Activated CD4-positive, alpha-beta T cell treated with anti-CD3 and anti-CD28 coated beads, Interleukin-2, amount 50 U/mL, for 4 hours (primary cell): ENCODE data around the gene APBA2.
"Not testable (repeated sequence)": the region's sequence is repeated elsewhere in the genome, so short reads cannot be mapped to it uniquely, and the experiment has no call there.

Experiments used
- DNase-seq, 2 experiments: peaks; one replicate each; pipeline ENCODE4 v3.0.0-alpha.2; 2020

Gene APBA2

DNA sequence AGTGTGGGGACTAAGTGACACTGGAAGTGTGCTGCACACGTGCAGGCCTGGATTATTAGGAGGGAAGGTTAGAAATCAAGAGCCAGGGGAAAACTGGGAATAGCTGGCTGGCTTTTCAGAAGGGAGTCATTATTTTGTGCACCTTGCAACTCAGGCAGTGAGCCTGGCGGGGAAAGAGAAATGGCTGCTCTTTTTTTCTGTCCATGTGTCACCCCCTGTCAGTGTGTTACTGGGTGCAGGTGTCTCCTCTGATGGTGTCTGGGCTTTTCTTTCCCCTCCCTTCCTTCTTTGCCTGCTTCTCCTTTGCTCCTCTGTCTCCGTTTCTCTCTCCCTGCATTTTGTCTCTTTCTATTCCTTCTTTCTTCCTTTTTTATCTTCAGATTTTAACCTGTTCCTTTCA, 130.7 kb downstream of the APBA2 start:
- DNase-seq = no peak

DNA sequence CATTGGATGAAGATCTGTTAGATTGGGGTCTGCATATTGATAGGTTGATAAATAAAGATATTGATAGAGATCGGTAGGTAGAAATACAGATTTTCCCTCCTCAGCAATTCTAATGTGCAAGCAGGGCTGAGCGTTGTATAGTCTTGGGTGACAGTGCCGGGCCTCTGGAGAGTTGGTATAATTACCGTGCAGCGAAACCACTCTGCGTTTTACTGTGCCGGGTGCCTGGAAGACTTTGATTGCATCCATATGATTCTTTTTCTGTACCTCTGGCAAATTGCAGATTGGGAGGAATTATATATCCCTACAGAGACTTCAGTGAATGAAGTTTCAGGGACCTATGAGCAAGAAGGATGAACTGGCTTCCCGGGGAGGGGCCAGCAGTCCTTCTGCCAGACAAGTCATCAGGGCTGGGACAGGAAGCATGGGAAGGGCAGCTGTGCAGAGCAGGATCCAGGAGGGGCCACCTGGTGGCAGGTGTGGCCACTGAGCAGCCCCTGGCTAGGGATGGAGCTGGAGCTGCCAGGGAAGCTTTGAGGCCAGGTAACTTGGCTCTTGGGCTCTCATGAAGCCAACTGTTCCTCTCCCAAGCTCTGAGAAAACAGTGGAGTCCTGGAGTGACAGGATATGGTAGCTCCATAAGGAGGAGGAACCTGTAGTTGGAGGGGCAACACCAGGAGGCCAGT, 132.5 kb downstream of the APBA2 start:
- DNase-seq = no peak

GRCh38 chr15:29018995-29019976, 133.5 kb downstream of the APBA2 start:
- no peak for DNase-seq

DNA sequence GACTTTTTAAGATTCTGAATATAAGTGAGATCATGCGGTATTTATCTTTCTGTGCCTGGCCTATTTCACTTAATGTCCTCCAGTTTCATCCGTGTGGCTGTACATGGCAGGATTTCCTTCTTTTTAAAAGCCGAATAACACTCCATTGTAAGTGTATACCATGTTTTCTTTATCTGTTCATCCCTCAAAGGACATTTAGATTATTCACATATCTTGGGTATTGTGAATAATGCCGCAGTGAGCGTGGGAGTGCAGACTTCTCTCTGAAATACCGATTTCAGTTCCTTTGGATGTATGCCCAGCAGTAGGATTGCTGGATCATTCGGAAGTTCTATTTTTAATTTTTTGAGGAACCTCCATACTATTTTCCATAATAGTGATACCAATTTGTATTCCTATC, 136.1 kb downstream of the APBA2 start:
- DNase-seq = no peak

DNA sequence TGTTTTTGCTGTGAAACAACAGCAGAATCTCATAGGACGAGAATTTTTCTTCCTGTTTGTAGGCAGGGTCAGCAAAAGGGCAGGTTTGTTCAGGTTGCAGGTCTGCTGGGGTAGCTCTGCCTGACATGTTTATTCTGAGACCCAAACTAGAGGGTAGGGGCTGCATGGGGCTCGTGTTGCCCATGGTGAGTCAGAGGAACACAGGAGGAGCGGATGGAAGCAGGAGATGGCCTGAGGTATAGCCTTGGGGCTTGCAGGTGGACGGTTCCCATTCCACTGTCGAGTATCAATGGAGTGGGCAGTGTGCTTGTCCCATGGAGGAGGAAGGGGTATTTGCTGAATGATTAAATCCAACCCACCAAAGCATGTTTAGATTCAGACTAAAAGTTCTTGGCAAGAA, 138.9 kb downstream of the APBA2 start:
- no peak for DNase-seq

GRCh38 chr15:29025411-29025810, 139.6 kb downstream of the APBA2 start:
- DNase-seq = not testable (repeated sequence)

DNA sequence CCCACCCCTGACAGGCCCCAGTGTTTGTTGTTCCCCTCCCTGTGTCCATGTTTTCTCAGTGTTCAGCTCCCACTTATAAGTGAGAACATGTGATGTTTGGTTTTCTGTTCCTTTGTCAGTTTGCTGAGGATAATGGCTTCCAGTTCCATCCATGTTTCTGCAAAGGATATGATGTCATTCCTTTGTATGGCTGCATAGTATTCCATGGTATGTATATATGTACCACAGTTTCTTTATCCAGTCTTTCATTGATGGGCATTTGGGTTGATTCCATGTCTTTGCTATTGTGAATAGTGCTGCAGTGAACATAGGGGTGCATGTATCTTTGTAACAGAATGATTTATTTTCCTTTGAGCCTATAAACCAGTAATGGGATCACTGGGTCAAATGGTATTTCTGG, 142.4 kb downstream of the APBA2 start:
- not testable (repeated sequence) for DNase-seq

DNA sequence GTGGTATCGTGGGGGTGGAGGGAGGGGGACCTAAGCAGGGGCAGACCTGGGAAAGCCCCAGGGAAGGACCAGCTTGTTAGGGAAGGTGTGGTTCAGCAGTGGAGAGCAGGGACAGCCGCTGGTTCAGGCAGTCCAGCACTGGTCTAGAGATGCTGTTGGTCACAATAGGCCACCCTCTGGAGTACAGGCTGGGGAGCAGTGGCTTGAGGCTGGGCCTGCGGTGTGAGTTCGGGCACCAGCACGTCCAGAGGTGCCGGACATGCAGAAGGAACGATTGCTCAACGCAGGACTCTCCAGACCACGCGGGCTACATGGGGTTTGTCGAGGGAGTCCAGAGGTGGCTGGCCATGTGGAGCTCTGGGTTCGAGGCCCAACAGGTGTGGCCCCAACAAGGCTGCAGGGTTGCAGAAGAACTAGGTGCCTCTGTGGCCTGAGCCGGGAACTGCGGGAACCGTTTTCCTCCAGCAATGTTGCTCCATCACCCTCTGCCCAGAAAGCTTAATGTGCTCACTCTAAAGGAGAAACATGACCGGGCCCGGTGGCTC, 143.9 kb downstream of the APBA2 start:
- no peak for DNase-seq

GRCh38 chr15:29031502-29032228, 145.9 kb downstream of the APBA2 start:
- no peak for DNase-seq

DNA sequence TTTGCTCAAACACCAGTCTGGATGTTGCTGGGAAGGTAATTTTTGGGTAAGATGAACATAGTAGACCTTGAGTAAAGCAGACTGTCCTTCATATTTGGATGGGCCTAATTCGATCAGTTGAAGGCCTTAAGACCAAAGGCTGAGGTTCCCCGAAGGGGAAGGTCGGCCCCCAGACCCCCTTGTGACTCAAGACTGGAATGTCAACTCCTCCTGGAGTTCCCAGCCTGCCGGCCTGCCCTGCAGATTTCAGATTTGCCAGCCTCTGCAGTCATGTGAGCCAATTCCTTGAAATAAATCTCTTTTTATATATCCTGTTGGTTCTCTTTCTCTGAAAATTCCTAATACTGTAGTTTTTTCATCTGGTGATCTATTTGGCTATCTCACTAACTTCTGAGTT, 146.5 kb downstream of the APBA2 start:
- no peak for DNase-seq

DNA sequence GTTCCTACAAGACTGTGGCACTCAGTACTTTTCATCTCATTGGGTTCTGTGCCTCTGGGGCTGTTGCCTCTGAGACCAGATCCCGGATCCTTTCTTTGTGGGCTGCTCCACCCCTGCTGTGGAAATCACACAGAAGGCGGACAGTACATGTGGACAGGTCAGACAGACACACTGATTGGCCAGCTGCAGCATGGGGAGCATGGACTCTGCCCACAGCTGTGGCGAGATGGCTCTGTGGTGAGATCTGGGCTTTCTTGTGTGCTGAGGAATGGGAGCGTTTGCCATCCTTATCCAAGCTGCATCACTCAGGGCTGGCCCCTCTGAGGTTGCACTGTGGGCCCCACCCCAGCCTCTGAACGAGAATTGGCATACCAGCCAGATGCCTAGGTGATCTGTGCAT, 147.0 kb downstream of the APBA2 start:
- DNase-seq = no peak

GRCh38 chr15:29034151-29034550, 148.4 kb downstream of the APBA2 start:
- DNase-seq = no peak

- DNase-seq = no peak
Measured at GRCh38 chr15:29034593-29035335, 149.0 kb downstream of the APBA2 start.

GRCh38 chr15:29035336-29036285, 149.8 kb downstream of the APBA2 start:
- no peak for DNase-seq

DNA sequence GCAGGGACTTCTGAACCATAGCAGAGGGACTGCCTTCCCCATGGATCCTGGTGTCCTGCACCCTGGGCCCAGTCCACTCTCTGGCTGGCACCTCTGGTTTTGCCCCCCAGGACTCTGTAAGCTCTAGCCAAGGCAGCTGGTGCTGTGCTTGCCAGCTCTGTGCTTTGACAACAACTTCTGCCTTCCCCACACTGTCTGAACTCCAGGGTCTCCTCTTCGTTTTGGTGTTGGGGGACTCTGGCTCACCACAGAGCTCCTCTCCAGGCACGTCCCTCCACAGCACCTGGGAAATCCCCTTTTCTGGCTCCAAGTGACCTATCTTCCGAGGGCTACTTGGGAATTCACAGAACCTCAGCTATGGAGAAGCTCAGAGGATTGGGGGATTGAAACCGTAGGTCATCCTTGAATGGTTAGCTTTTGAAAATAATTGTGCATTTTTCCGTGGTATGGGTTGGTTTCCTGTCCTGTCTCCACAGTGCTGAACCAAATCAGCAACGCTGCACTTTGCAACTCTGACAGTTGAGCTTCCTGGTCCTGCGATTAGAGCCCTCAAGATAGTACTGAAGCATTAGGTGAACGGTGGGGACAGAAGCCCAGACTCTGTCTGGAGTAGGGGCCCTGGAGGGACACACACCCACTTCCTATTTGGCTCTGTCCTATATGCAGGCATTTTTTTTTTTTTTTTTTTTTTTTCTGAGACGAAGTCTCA, 152.4 kb downstream of the APBA2 start:
- DNase-seq = no peak

- no peak for DNase-seq
Measured at GRCh38 chr15:29039466-29040369, 153.9 kb downstream of the APBA2 start.

GRCh38 chr15:29040370-29040751, 154.6 kb downstream of the APBA2 start:
- no peak for DNase-seq

DNA sequence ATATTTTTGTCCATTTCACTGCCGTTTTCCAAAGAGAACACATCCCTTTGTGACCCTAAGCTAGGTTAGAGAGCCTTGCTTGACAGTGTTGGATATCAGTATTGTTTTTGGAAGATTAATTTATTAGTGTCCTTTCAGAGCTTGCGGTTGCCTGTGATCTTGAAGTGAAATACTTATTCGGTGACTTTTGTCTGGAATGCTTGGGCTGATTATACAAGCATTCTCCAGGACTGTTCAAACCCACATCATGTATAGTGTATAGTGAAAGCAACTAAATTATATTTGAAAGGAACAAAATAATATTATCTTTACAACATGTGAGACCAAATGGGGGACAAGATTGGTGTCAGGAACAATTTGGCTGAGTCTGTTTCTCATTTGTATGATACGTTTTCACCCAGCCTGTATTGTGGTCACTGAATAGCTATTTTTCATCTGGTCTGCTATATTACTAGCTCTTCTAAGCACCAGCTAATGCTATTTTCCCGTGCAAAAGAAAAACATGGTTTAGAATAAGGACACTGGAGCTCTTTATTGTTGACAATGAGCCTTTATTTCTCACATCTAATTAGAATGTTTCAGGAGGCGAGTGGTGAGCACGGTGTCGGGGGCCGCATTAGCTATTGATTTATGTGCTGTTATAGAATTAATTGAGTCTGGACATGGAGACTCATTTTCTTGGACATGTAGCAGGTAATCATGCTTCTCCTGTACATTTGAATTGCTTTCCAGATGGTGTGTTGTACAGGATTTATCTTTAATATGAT, 158.1 kb downstream of the APBA2 start:
- no peak for DNase-seq

GRCh38 chr15:29044503-29044901, 158.7 kb downstream of the APBA2 start:
- DNase-seq = no peak
